HL-60/S4 treated with phorbol 12-myristate 13-acetate at 8.2 ng/mL for 4 days and 3 days (cell line): ENCODE data around the gene ZNF300.

ENCODE experiments used
- in situ Hi-C: fragments of 300-500 bp; cut with MboI; formaldehyde crosslinking; loops from 2 replicates; pipeline ENCODE4 v1.15.0; 2022; ENCODE audit warnings: low sequenced_read_pairs

ZNF300 gene

DNA sequence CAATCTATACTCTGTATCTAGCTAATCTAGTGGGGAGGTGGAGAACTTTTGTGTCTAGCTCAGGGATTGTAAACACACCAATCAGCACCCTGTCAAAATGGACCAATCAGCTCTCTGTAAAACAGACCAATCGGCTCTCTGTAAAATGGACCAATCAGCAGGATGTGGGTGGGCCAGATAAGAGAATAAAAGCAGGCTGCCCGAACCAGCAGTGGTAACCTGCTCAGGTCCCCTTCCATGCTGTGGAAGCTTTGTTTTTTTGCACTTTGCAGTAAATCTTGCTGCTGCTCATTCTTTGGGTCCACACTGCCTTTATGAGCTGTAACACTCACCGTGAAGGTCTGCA, 58.5 kb downstream of the ZNF300 start, which contains the start of gene IRGM:
IRGM (plus strand) TSS at position 214 of the 346 bp plus-strand sequence. CDS start 1,603 bp downstream, outside the sequence.
- in situ Hi-C loops = loop anchor here (10.0 kb wide), 1 partner anchor 281 kb away; no protein-coding TSS in a partner anchor

DNA sequence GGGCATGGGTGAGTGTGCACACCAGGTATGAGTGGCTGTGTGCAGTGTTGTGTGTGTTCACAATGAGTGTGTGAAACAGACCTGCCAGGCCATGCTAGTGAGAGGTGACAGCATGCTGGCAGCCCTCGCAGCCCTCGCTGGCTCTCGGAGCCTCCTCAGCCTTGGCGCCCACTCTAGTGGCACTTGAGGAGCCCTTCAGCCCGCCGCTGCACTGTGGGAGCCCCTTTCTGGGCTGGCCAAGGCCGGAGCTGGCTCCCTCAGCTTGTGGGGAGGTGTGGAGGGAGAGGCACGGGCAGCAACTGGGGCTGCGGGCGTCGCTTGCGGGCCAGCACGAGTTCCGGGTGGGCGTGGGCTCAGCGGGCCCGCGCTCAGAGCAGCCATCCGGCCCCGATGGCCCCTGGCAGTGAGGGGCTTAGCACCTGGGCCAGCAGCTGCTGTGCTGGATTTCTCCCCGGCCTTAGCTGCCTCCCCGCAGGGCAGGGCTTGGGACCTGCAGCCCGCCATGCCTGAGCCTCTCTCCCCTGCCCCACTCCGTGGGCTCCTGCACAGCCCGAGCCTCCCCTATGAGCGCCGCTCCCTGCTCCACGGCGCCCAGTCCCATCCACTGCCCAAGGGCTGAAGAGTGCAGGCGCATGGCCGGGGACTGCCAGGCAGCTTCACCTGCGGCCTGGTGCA, 59.5 kb downstream of the ZNF300 start:
- in situ Hi-C loops = loop anchor here (10.0 kb wide), 1 partner anchor 281 kb away; no protein-coding TSS in a partner anchor
